Fibroblast of mammary gland (primary cell): Measurements from ENCODE around the gene ACOX3.

Experiments
- DNase-seq: peaks from one replicate; pipeline ENCODE4 v3.0.0-alpha.2; 2010; ENCODE audit warnings: low read depth
- H3K4me3 ChIP-seq: 2 replicates; pipeline ENCODE4 v1.5.1; 2011; ENCODE audit warnings: low read depth, mild to moderate bottlenecking, low read length, moderate library complexity; ENCODE audit not compliant: control insufficient read depth
- CTCF ChIP-seq: conservative IDR thresholded peaks from 2 replicates; pipeline ENCODE4 v1.5.1; 2011; ENCODE audit warnings: low read depth, low read length, inconsistent platforms; ENCODE audit not compliant: control insufficient read depth, insufficient read depth

The ACOX3 gene

GRCh38 chr4:8472689-8473197, 32.2 kb upstream of the ACOX3 start:
- DNase-seq = peak; percentile 94
- H3K4me3 ChIP-seq = no peak overlapping the region
- no peak for TF ChIP-seq CTCF

GRCh38 chr4:8472158-8472688, 31.7 kb upstream of the ACOX3 start:
- no peak for TF ChIP-seq CTCF
- no peak overlapping the region for H3K4me3 ChIP-seq
- no peak for DNase-seq

- no peak overlapping the region for H3K4me3 ChIP-seq
- no peak for DNase-seq
- no peak for TF ChIP-seq CTCF
These were observed 30.8 kb upstream of the ACOX3 start for GRCh38 chr4:8471211-8471875.

GRCh38 chr4:8470451-8471024, 30.0 kb upstream of the ACOX3 start:
- no peak for DNase-seq
- no peak for TF ChIP-seq CTCF
- no peak overlapping the region for H3K4me3 ChIP-seq

- H3K4me3 ChIP-seq = no peak overlapping the region
- no peak for TF ChIP-seq CTCF
- DNase-seq = no peak
These were observed 29.0 kb upstream of the ACOX3 start for GRCh38 chr4:8469550-8469949.

- H3K4me3 ChIP-seq = no peak overlapping the region
- DNase-seq = peak; percentile 62
- peak; percentile 98 for TF ChIP-seq CTCF
These were observed 28.4 kb upstream of the ACOX3 start for GRCh38 chr4:8468746-8469535.
